ENCODE results near the gene NOM1.

DNA sequence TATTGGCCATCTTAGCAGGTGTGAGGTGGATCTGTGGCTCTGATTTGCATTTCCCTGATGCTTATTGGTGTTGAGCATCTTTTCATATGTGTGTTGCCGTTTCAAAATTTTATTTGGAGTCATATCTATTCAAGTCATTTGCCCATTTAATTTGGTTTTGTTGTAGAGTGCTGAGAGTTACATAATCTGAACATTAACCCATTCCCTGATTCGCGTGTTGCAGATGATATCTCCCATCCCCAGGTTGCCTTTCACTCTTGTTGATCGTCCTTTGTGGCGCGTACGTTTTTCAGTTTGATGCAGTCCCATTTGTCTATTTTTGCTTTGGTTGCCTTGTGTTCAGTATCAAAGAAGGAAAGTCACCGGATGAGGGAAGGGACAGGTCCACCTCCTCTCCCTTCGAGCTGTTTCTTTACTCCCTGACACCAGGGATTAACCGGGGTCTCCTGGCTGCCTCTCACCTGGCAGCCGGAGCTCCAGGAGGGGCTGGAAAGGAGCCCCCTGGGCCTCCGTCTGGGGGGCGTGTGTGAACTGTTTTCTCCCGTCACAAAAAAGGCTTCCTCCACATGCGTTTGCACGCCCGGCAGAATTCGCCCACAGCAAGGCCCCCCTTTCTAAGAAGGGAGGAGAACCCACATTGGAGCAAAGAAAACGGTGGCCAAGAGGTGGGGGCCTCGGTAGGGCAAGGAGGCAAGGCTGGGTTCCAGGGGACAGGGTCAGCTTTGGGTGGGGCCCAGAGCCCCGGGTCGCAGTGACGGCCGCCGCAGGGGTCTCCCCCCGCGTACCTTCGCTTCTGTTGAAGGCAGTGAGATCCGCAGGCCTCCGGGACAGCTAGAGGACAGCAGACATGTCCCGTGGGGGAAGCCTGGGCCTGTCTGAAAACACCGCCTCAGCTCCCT lies 52.7 kb downstream of the NOM1 start:
- TF ChIP-seq EZH2 (IDR thresholded peaks at IDR 0.05; ENCODE audit: insufficient read depth, poor library complexity, severe bottlenecking) (peak; percentile 31), EZH2phosphoT487 (IDR thresholded peaks at IDR 0.05; ENCODE audit: insufficient read depth, low read depth) (no peak)
